ENCODE results near the gene NUDT1.

NUDT1 gene

GRCh38 chr7:2212906-2213305, 29.1 kb upstream of the NUDT1 start:
- CTCF ChIA-PET: no interaction called here
- no peak for DNase-seq (ENCODE audit: low read depth, low spot score)
- POLR2A ChIA-PET: no interaction called here
- no peak for TF ChIP-seq CTCF (IDR thresholded peaks at IDR 0.05; ENCODE audit: insufficient read depth, low read length, missing control alignments)
- H3K4me3 ChIP-seq (ENCODE audit: low read depth, low read length): no peak overlapping the region

GRCh38 chr7:2213551-2214215, 28.3 kb upstream of the NUDT1 start:
- ChIA-PET CTCF (interaction anchor here (1.1 kb wide), 1 partner anchor 292 kb away, joined by 3 read pairs; no protein-coding TSS in a partner anchor), POLR2A (no interaction called here)
- TF ChIP-seq CTCF (IDR thresholded peaks at IDR 0.05; ENCODE audit: insufficient read depth, low read length, missing control alignments): no peak
- no peak for DNase-seq (ENCODE audit: low read depth, low spot score)
- no peak overlapping the region for H3K4me3 ChIP-seq (ENCODE audit: low read depth, low read length)

DNA sequence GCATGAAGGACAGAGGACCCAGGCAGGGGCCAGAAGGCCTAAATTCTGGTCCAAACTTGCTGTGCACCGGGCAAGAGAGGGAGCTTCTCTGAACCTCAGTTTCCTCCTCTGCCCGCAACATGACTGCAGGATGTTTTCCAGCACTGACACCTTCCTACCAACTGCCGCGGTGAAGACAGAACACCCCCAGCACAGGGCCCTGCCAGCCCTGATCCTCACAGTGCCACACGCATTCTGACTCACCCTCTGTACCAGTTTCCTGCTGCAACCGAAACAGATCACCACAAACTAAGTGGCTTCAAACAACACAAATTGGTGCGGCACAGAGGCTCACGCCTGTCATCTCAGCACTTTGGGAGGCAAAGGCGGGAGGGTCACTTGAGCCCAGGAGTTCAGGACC, 27.4 kb upstream of the NUDT1 start:
- no peak overlapping the region for H3K4me3 ChIP-seq (ENCODE audit: low read depth, low read length)
- ChIA-PET CTCF (interaction anchor here (1.1 to 2.6 kb wide), 2 partner anchors 134 to 293 kb away, joined by 3 to 8 read pairs; no protein-coding TSS in a partner anchor), POLR2A (no interaction called here)
- no peak for DNase-seq (ENCODE audit: low read depth, low spot score)
- TF ChIP-seq CTCF (IDR thresholded peaks at IDR 0.05; ENCODE audit: insufficient read depth, low read length, missing control alignments): no peak

DNA sequence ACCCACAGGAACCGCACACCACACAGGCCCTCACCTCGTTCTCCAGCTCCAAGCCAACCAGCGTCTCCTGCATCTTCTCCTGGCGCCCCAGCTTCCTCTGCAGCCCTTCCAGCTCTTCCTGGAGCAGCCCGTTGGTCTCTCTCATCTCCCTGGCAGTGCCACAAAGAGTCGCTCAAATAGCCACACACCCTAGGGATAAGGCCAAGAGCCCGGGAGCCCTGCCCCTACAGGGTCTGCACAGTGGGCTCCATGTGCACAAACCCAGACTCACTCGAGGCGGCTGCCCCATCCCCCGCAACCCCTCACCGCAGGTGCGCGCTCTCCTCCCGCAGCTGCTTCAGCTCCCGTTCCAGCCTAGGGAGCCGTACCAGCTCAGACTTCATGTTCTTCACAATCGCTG, 26.2 kb upstream of the NUDT1 start:
- no peak for TF ChIP-seq CTCF (IDR thresholded peaks at IDR 0.05; ENCODE audit: insufficient read depth, low read length, missing control alignments)
- H3K4me3 ChIP-seq (ENCODE audit: low read depth, low read length): no peak overlapping the region
- ChIA-PET CTCF (interaction anchor here (0.6 to 2.6 kb wide), 2 partner anchors 107 to 133 kb away, joined by 3 to 8 read pairs; no protein-coding TSS in a partner anchor), POLR2A (interaction anchor here (1.1 kb wide), 1 partner anchor 17 kb away, joined by 3 read pairs; the partner anchor contains the start of gene MAD1L1)
- no peak for DNase-seq (ENCODE audit: low read depth, low spot score)

- H3K4me3 ChIP-seq (ENCODE audit: low read depth, low read length): no peak overlapping the region
- ChIA-PET POLR2A (no interaction called here), CTCF (interaction anchor here (0.8 to 2.6 kb wide), 2 partner anchors 9 to 131 kb away, joined by 3 to 8 read pairs; no protein-coding TSS in a partner anchor)
- no peak for DNase-seq (ENCODE audit: low read depth, low spot score)
- no peak for TF ChIP-seq CTCF (IDR thresholded peaks at IDR 0.05; ENCODE audit: insufficient read depth, low read length, missing control alignments)
These were observed 24.8 kb upstream of the NUDT1 start for GRCh38 chr7:2217206-2217605.

- TF ChIP-seq CTCF (IDR thresholded peaks at IDR 0.05; ENCODE audit: insufficient read depth, low read length, missing control alignments): no peak
- CTCF ChIA-PET: interaction anchor here (1.0 kb wide), 2 partner anchors 14 to 130 kb away, joined by 3 read pairs; no protein-coding TSS in a partner anchor
- POLR2A ChIA-PET: no interaction called here
- no peak overlapping the region for H3K4me3 ChIP-seq (ENCODE audit: low read depth, low read length)
- no peak for DNase-seq (ENCODE audit: low read depth, low spot score)
These were observed 24.1 kb upstream of the NUDT1 start for GRCh38 chr7:2217716-2218443.

Data from AG04449 (cell line).